NCI-H774 (cell line): ENCODE data around the gene MTX2.

Source experiments
- DNase-seq: peaks from one replicate; lab custom pipeline; 2025; lab: John Stamatoyannopoulos, UW

Gene MTX2

DNA sequence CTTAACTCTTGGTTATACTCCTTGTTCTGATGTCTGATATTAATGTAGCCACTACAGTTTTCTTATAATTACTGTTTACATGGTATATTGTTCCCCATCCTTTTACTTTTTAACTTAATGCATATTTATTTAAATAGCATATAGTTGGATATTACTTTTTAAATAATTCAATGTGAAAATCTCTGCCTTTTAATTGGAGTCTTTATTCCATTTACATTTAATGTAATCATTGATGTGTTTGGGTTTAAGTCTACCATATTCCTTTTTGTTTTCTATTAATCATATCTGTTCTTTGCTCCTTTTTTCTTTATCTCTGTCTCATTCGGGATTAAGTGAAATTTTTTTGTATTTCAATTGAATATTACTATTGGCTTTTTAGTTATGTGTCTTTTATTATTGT lies 109.1 kb downstream of the MTX2 start:
- DNase-seq, result no peak

DNA sequence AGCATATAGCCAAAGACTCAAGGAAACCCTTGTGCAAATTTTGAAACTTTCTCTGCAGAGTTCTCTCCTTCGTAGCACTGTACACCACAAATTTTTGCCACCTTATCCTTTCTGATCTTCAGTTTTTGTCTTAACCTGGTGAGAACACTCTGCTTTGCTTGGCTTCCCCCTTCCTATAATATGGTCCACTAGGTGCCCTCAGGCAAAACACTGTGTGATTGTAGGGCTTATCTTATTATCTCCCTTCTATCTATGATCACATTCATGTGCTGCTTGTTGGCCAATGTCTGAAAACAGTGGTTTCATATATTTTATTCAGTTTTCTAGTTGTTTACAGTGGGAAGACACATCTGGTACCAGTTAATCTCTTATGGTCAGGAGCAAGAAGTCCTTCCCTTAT lies 111.1 kb downstream of the MTX2 start:
- DNase-seq, result no peak

DNA sequence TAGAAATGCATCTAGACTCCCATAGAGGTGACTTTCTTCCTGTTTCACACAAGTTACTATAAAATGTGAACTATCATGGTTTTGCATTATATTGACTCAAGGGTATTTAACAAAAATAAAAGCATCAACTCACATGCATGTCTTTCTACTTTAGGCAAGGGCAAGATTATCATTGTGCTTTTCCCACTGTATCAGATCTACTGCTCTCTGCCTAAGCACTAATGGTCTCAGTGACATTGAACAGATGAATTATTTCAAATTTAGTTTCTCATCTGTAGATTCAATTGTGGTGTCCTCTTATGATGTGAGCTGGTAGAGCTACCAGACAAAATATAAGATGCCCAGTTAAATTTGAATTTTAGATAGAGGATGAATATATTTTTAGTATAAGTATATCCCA lies 113.9 kb downstream of the MTX2 start:
- DNase-seq, result no peak

DNA sequence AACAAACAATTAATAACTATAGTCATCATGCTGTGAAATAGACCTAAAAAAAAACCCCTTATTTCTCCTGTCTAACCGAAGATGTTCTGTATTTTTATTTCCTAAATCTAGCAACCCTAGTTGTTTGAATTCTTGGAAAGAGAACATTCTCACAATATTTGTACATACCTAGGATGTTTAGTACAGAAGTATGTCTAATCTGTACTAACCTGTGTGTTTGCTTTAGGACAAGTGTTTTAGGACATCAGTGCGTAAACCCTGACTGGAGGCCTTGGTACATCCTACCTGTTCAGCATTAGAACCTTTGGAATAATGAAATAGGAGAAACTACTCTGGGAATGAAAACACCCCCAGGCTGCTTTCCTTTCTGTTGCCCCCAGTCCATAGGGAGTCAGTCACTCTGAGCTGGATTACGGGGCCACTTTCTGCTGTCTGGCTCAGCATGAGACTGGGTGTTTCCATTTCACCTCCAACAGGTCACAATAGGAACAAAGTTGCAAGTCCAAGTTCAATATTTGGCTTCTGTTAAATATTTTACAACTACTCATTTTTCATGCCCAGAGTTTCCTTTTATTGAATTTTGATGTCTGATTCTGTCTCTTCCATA lies 114.7 kb downstream of the MTX2 start:
- DNase-seq, result no peak

DNA sequence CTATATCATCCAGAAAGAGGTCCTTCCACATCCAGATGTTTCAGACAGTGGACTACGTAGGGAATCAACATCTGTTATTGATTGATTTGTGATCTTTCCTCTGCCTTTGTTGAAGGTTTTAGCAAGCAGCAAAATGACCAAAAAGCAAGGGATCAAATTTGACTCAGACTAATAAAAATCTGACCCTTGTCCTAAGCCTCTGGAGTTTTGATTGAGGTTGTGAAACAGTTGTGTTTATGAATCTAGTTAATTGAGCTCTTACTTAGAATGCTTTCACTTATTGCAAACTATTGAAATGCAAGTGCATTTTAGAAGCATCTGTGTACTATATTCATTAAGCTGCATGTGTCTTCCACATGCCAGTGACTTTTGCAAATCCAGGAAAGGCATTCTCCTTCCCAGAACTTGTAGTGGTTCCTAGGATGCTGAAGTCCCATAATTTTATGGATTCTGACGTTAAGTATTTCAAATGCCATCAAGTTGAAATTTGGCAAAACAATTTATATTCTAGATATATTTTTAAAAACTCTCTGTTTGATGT lies 116.0 kb downstream of the MTX2 start:
- no peak for DNase-seq

DNA sequence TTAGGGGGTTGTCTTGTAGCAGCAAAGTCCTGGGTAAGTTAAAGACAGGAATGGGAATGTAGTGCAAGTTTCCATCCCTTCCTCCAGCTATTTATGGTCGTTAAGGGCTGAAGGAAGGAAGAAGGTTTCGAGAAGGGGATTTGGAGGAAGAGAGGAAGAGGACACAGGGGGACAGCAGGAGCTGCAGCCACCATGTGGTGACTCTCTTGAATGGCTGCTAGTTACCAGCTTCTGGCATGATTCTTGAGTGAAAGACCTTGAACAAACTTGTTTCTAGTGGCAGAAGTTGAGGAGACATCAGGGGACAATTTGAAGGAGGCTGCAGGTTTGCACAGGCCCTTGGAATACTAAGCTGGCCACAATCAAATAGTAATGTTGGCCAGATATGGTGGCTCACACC lies 116.6 kb downstream of the MTX2 start:
- DNase-seq, result no peak
